Mesenchymal stem cell (in vitro differentiated cells and primary cell): ENCODE measurements around the gene BANF1.

Experiments
- DNase-seq: peaks from one replicate; pipeline ENCODE4 v3.0.0-alpha.2; 2013
- H2AFZ ChIP-seq: one replicate; pipeline ENCODE4 v1.6.1; 2013; ENCODE audit warnings: low read depth, mild to moderate bottlenecking, control low read depth, inconsistent platforms, low read length, moderate library complexity
- H2AK5ac ChIP-seq: 2 replicates; pipeline ENCODE4 v1.6.1; 2013; ENCODE audit warnings: low read length, moderate library complexity, mild to moderate bottlenecking, inconsistent platforms; ENCODE audit not compliant: severe bottlenecking
- H2BK120ac ChIP-seq: one replicate; pipeline ENCODE4 v1.6.1; 2013; ENCODE audit warnings: low read depth, mild to moderate bottlenecking, inconsistent platforms, low read length, moderate library complexity
- H2BK12ac ChIP-seq, 2 experiments: one replicate each; pipeline ENCODE4 v1.6.1; 2013; ENCODE audit warnings: inconsistent platforms in 2 of 2, low read length in 2 of 2, mild to moderate bottlenecking in 2 of 2, moderate library complexity in 2 of 2, control low read depth in 1 of 2
- H2BK15ac ChIP-seq: one replicate; pipeline ENCODE4 v1.6.1; 2013; ENCODE audit warnings: mild to moderate bottlenecking, low read depth, inconsistent platforms; ENCODE audit not compliant: poor library complexity, severe bottlenecking
- H2BK5ac ChIP-seq: 2 replicates; pipeline ENCODE4 v1.6.1; 2013; ENCODE audit warnings: low read depth, mild to moderate bottlenecking, low read length, control low read depth, inconsistent platforms; ENCODE audit not compliant: poor library complexity, severe bottlenecking
- H3K14ac ChIP-seq, 2 experiments: one replicate each; pipeline ENCODE4 v1.6.1; 2013; ENCODE audit warnings: inconsistent platforms in 2 of 2, low read length in 2 of 2, control low read depth in 1 of 2, mild to moderate bottlenecking in 1 of 2, moderate library complexity in 1 of 2
- H3K18ac ChIP-seq, 2 experiments: one replicate each; pipeline ENCODE4 v1.6.1; 2013; ENCODE audit warnings: inconsistent platforms in 2 of 2, low read length in 2 of 2, control low read depth in 1 of 2, low read depth in 1 of 2, mild to moderate bottlenecking in 1 of 2
- H3K23ac ChIP-seq, 2 experiments: one replicate each; pipeline ENCODE4 v1.6.1; 2013; ENCODE audit warnings: inconsistent platforms in 2 of 2, low read length in 2 of 2, mild to moderate bottlenecking in 2 of 2, moderate library complexity in 2 of 2, control low read depth in 1 of 2
- H3K27ac ChIP-seq: 2 replicates; pipeline ENCODE4 v1.5.1; 2013; ENCODE audit warnings: mild to moderate bottlenecking, moderate library complexity, low read length, control low read depth, inconsistent platforms; ENCODE audit not compliant: poor library complexity, severe bottlenecking
- H3K27me3 ChIP-seq, 2 experiments: 2 replicates each; pipeline versions ENCODE4 v1.6.1 to v1.7.0; 2013; ENCODE audit warnings: low read length in 2 of 2, mild to moderate bottlenecking in 2 of 2, moderate library complexity in 2 of 2, control low read depth in 1 of 2, inconsistent platforms in 1 of 2; ENCODE audit not compliant: control insufficient read depth in 1 of 2, insufficient read depth in 1 of 2
- H3K36me3 ChIP-seq, 2 experiments: 2 replicates each; pipeline versions ENCODE4 v1.6.1 to v1.7.0; 2013; ENCODE audit warnings: low read length in 2 of 2, control low read depth in 1 of 2, inconsistent platforms in 1 of 2, low read depth in 1 of 2, mild to moderate bottlenecking in 1 of 2; ENCODE audit not compliant: insufficient read depth in 2 of 2, control insufficient read depth in 1 of 2
- H3K4ac ChIP-seq, 2 experiments: one replicate each; pipeline ENCODE4 v1.6.1; 2013; ENCODE audit warnings: inconsistent platforms in 2 of 2, low read length in 2 of 2, mild to moderate bottlenecking in 2 of 2, moderate library complexity in 2 of 2, control low read depth in 1 of 2, low read depth in 1 of 2
- H3K4me1 ChIP-seq: 2 replicates; pipeline ENCODE4 v1.6.1; 2013; ENCODE audit warnings: low read depth, low read length, control low read depth; ENCODE audit not compliant: control insufficient read depth, insufficient read depth
- H3K4me2 ChIP-seq: 2 replicates; pipeline ENCODE4 v1.6.1; 2013; ENCODE audit warnings: low read length, mild to moderate bottlenecking, inconsistent platforms; ENCODE audit not compliant: poor library complexity, severe bottlenecking
- H3K4me3 ChIP-seq, 2 experiments: 2 replicates each; pipeline versions ENCODE4 v1.5.1 to v1.7.0; 2013; ENCODE audit warnings: low read length in 2 of 2, mild to moderate bottlenecking in 2 of 2, control low read depth in 1 of 2, low read depth in 1 of 2; ENCODE audit not compliant: insufficient read depth in 1 of 2
- H3K79me1 ChIP-seq: replicated peaks from 2 replicates; pipeline ENCODE4 v1.6.1; 2013; ENCODE audit warnings: mild to moderate bottlenecking, control low read depth, low read length, inconsistent platforms; ENCODE audit not compliant: poor library complexity, severe bottlenecking
- H3K9ac ChIP-seq: 2 replicates; pipeline ENCODE4 v1.7.0; 2013; ENCODE audit warnings: mild to moderate bottlenecking, low read length, moderate library complexity
- H3K9me3 ChIP-seq: 2 replicates; pipeline ENCODE4 v1.7.0; 2013; ENCODE audit warnings: mild to moderate bottlenecking, low read length; ENCODE audit not compliant: control insufficient read depth
- H4K8ac ChIP-seq: one replicate; pipeline ENCODE4 v1.6.1; 2013; ENCODE audit warnings: inconsistent platforms, mild to moderate bottlenecking, low read length, moderate library complexity
- H4K91ac ChIP-seq: one replicate; pipeline ENCODE4 v1.6.1; 2013; ENCODE audit warnings: mild to moderate bottlenecking, low read length, inconsistent platforms
- WGBS: methylation state at CpG from one replicate; pipeline ENCODE4 v1.1.7; 2013; ENCODE audit warnings: mixed read lengths; 5-methylcytosine and 5-hydroxymethylcytosine counted together

BANF1 gene

DNA sequence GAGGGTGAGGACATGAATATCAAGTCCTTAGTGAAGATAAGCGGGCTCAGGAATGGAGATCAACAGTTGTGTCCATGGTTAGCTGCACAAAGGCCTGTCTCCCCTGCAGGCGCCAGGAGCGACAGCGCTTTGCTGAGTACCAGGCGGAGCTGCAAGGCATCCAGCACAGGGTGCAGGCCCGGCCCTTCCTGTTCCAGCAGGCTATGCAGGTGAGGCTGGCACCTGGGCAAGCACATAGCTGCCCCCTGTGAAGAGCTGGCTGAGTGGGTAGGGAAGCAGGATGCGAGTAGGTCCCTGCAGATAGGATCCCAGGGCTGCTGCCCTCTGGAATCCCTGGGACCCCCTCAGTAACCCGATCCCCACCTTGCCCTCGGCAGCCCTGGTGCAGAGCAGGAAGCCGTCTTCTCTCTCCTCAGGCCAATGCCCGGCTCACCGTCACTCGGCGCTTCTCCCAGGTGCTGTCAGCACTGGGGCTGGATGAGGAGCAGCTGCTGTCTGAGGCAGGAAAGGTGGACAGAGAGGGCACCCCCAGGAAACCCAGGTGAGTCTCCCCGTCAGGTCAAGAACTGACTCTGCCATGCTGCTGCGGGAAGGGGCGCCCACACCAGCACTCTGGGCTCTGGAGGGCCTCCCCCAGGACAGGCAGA, 43.4 kb upstream of the BANF1 start:
- Histone ChIP-seq H3K18ac (no peak overlapping the region), H3K4me1 (peaks cover 9% of the 10 kb centered on the region), H4K91ac (no peak overlapping the region), H2AK5ac (no peak overlapping the region), H2BK15ac (no peak overlapping the region), H2BK12ac (no peak overlapping the region), H3K27me3 (no peaks in the 10 kb centered on the region), H3K23ac (no peak overlapping the region), H3K14ac (no peak overlapping the region), H2BK5ac (no peak overlapping the region), H3K4me3 (no peak overlapping the region), H3K36me3 (peaks cover 2 to 3% of the 10 kb centered on the region in 2 experiments), H3K9me3 (no peaks in the 10 kb centered on the region), H4K8ac (no peak overlapping the region), H2BK120ac (no peak overlapping the region), H2AFZ (no peak overlapping the region), H3K79me1 (no peaks in the 10 kb centered on the region), H3K9ac (no peak overlapping the region), H3K4me2 (no peak overlapping the region), H3K4ac (no peak overlapping the region), H3K27ac (no peak overlapping the region)
- 77% methylated on average over 17 of the region's 17 CpGs for WGBS
- no peak for DNase-seq

DNA sequence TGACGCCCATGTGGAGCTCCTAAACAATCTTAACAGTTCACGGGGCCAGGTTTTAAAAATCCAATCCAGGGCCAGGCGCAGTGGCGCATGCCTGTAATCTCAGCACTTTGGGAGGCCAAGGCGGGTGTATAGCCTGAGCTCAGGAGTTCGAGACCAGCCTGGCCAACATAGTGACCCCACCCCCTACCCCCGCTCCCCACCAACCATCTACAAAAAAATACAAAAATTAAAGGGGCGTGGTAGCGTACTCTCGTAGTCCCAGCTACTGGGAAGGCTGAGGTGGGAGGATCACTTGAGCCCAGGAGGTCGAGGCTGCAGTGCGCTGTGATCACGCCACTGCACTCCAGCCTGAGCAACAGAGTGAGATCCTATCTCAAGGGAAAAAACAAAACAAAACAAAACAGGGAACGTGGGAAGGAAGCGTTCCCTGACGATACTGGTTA, 41.5 kb upstream of the BANF1 start:
- 65% methylated on average over 13 of the region's 16 CpGs for WGBS
- Histone ChIP-seq H3K27ac (peak overlapping the region; percentile 83), H3K4me2 (peak overlapping the region; percentile 59)

GRCh38 chr11:65961267-65962140, 40.8 kb upstream of the BANF1 start, which contains the start of gene SART1:
TSS of gene SART1 (plus strand) at chr11:65961734. CDS start at chr11:65961781, 47 bp downstream.
- Histone ChIP-seq H2AFZ (peak within 1 kb of the TSS; percentile 89), H3K18ac (peak within 1 kb of the TSS; percentile 94 to 96), H4K8ac (peak within 1 kb of the TSS; percentile 87), H3K9ac (peak within 1 kb of the TSS; percentile 96), H3K4ac (peak within 1 kb of the TSS; percentile 73 to 89), H3K27me3 (no peaks in the 10 kb centered on the region), H3K9me3 (no peaks in the 10 kb centered on the region), H3K27ac (peak within 1 kb of the TSS; percentile 83), H2BK12ac (peak within 1 kb of the TSS in 1 of 2 experiments; percentile 43), H2AK5ac (no peak within 1 kb of the TSS), H3K14ac (peak within 1 kb of the TSS in 1 of 2 experiments; percentile 92), H2BK5ac (peak within 1 kb of the TSS; percentile 75), H4K91ac (peak within 1 kb of the TSS; percentile 94), H3K4me3 (peak within 1 kb of the TSS; percentile 92 to 99), H2BK120ac (peak within 1 kb of the TSS; percentile 45), H3K23ac (peak within 1 kb of the TSS; percentile 7 to 51), H3K4me2 (peak within 1 kb of the TSS; percentile 86), H3K4me1 (peaks cover 13% of the 10 kb centered on the region), H2BK15ac (peak within 1 kb of the TSS; percentile 62), H3K36me3 (peaks cover 29% of the 10 kb centered on the region in 2 experiments), H3K79me1 (peaks cover 21% of the 10 kb centered on the region)
- WGBS: 1% methylated on average over 89 of the region's 97 CpGs
- DNase-seq: peak; percentile 98

More for the DNA sequence above, 41.5 kb upstream of the BANF1 start:
- no peak overlapping the region for H2BK5ac ChIP-seq
- H3K4me3 ChIP-seq: peak overlapping the region; percentile 55 to 92
- peak overlapping the region; percentile 96 for H3K9ac ChIP-seq
- H3K23ac ChIP-seq: no peak overlapping the region
- peak overlapping the region; percentile 10 to 42 for H3K4ac ChIP-seq
- peak overlapping the region; percentile 62 for H2BK15ac ChIP-seq
- no peak overlapping the region for H2AFZ ChIP-seq
- H3K27me3 ChIP-seq: no peaks in the 10 kb centered on the region
- H3K36me3 ChIP-seq: peaks cover 22 to 23% of the 10 kb centered on the region in 2 experiments
- H2AK5ac ChIP-seq: no peak overlapping the region
- no peak overlapping the region for H2BK12ac ChIP-seq
- peaks cover 13% of the 10 kb centered on the region for H3K4me1 ChIP-seq
- peak overlapping the region; percentile 65 to 76 for H3K18ac ChIP-seq
- DNase-seq: no peak
- peak overlapping the region; percentile 69 for H4K8ac ChIP-seq
- peak overlapping the region; percentile 22 for H4K91ac ChIP-seq
- H2BK120ac ChIP-seq: peak overlapping the region; percentile 45
- no peak overlapping the region for H3K14ac ChIP-seq
- peaks cover 16% of the 10 kb centered on the region for H3K79me1 ChIP-seq
- H3K9me3 ChIP-seq: no peaks in the 10 kb centered on the region

- Histone ChIP-seq H2BK120ac (no peak overlapping the region), H3K18ac (no peak overlapping the region), H3K4me3 (peak overlapping the region; percentile 92 to 99), H3K9me3 (no peaks in the 10 kb centered on the region), H3K36me3 (peaks cover 35 to 36% of the 10 kb centered on the region in 2 experiments), H3K4ac (no peak overlapping the region), H3K23ac (no peak overlapping the region), H3K4me2 (peak overlapping the region; percentile 86), H3K14ac (no peak overlapping the region), H2BK15ac (no peak overlapping the region), H2BK5ac (no peak overlapping the region), H3K27me3 (no peaks in the 10 kb centered on the region), H4K8ac (no peak overlapping the region), H3K4me1 (peaks cover 13% of the 10 kb centered on the region), H2BK12ac (no peak overlapping the region), H3K79me1 (peaks cover 26% of the 10 kb centered on the region), H3K27ac (no peak overlapping the region), H3K9ac (peak overlapping the region; percentile 96), H2AFZ (no peak overlapping the region), H2AK5ac (no peak overlapping the region), H4K91ac (no peak overlapping the region)
- 21% methylated on average over 8 of the region's 13 CpGs for whole genome bisulfite sequencing
- no peak for DNase-seq
These were observed 40.1 kb upstream of the BANF1 start for GRCh38 chr11:65962141-65962564.
